GM23248 (cell line): ENCODE measurements around the gene PAPPA.

Source experiments
- EZH2 ChIP-seq: fragments of 200-600 bp; sonication (generic); IDR thresholded peaks from 2 replicates; pipeline ENCODE4 v1.6.1; 2018; ENCODE audit warnings: antibody characterized with exemption, mild to moderate bottlenecking; ENCODE audit not compliant: insufficient read depth, poor library complexity, severe bottlenecking
- EZH2phosphoT487 ChIP-seq: fragments of 200-600 bp; sonication (generic); IDR thresholded peaks from 2 replicates; pipeline ENCODE4 v1.6.1; 2018; ENCODE audit warnings: antibody characterized with exemption, moderate library complexity, mild to moderate bottlenecking, low read depth; ENCODE audit not compliant: insufficient read depth

DNA sequence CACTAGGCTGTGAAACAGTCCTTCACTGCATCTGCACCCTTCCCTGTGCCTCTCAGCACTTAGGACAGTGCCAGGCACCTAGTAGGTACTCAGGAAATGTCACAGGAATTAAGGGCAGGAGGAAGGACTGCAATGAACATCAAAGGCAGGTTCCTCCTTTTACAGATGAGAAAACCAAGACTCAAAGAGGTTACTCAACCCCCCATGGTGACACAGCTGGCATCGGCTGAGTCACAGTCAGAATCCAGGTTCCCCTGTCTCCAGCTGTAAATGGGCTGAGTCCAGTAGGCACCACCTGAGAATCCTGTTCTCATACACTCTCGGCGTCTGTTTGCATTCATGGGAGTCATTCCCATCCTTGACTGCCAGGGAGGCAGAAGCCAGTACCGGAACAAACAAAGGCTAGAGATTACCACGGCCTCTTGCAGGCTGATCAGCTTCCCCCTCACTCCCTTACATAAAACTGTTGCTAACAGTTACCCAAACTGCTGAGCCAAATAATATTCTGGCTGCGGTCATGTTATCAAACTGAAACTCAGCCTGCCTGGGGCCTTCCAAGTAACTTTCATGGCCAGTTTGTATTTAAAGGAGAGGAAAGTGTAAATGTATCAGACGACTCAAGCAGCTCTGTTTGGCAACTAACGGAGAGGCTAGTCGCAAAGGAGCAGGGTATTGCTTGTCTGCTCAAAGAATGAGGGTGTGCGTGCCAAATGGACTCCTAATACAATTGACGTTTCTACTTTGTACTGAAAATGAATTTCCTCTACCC, 201.7 kb downstream of the PAPPA start:
- TF ChIP-seq EZH2phosphoT487 (no peak), EZH2 (no peak)
